Dermis microvascular lymphatic vessel endothelial cell (primary cell): ENCODE results near the gene ASB10. TPM values are rescaled to one million over a fixed set of nuclear protein-coding genes. Genes with fewer than 3 reads are reported as not detected.
A peak's percentile ranks its signal among the peaks of the same experiment; 100 is the strongest.

Experiments
- DNase-seq, 2 donors: peaks; one replicate each; pipeline versions ENCODE4 v3.0.0 to v3.0.0-alpha.2; 2010; ENCODE audit warnings: low read depth in 2 of 2
- total RNA-seq: library from RNA; depleted of rRNA; stranded (reverse); fragments of >200 nt; gene quantifications from 2 replicates; pipeline ENCODE4 v1.2.1, GENCODE V29; 2014

The ASB10 gene
- total RNA-seq, 1 donor from 2014 or later, result not detected

- DNase-seq, result no peak
These were observed 2.0 kb upstream of the ASB10 start for GRCh38 chr7:151189038-151189437.

GRCh38 chr7:151188252-151188542 is 1.1 kb upstream of the ASB10 start:
- DNase-seq, result no peak

GRCh38 chr7:151187409-151188251 is 580 bp upstream of the ASB10 start:
- no peak for DNase-seq

- DNase-seq, result no peak
These were observed 1.0 kb downstream of the ASB10 start for GRCh38 chr7:151185762-151186639.

- no peak for DNase-seq
These were observed 6.0 kb downstream of the ASB10 start for GRCh38 chr7:151181011-151181431.

GRCh38 chr7:151179946-151180345 is 7.1 kb downstream of the ASB10 start:
- no peak for DNase-seq

GRCh38 chr7:151179287-151179860 is 7.7 kb downstream of the ASB10 start:
- DNase-seq, result no peak

- DNase-seq, result no peak
These were observed 8.2 kb downstream of the ASB10 start for GRCh38 chr7:151178831-151179230.

- DNase-seq, result no peak
These were observed 8.8 kb downstream of the ASB10 start for GRCh38 chr7:151178236-151178635.

GRCh38 chr7:151177310-151177709 is 9.7 kb downstream of the ASB10 start:
- DNase-seq, result no peak

- no peak for DNase-seq
These were observed 10.6 kb downstream of the ASB10 start for GRCh38 chr7:151176401-151176800.

GRCh38 chr7:151175793-151176311 is 11.2 kb downstream of the ASB10 start:
- no peak for DNase-seq

GRCh38 chr7:151175047-151175792 is 11.8 kb downstream of the ASB10 start:
- DNase-seq, result no peak

GRCh38 chr7:151174246-151175046 is 12.6 kb downstream of the ASB10 start:
- DNase-seq, result peak in 1 of 2 donors; percentile 67

- no peak for DNase-seq
These were observed 13.4 kb downstream of the ASB10 start for GRCh38 chr7:151173386-151174245.

- peak; percentile 33 to 72 for DNase-seq
These were observed 14.5 kb downstream of the ASB10 start for GRCh38 chr7:151172273-151173141.

GRCh38 chr7:151168787-151169162 is 18.3 kb downstream of the ASB10 start:
- DNase-seq, result no peak

GRCh38 chr7:151168003-151168786 is 18.9 kb downstream of the ASB10 start:
- DNase-seq, result peak in 1 of 2 donors; percentile 33
